Effector CD8-positive, alpha-beta T cell (primary cell): Measurements from ENCODE around the gene TEKTIP1.

Experiments used
- DNase-seq: peaks from one replicate; lab custom pipeline; 2025; lab: John Stamatoyannopoulos, UW

The TEKTIP1 gene

DNA sequence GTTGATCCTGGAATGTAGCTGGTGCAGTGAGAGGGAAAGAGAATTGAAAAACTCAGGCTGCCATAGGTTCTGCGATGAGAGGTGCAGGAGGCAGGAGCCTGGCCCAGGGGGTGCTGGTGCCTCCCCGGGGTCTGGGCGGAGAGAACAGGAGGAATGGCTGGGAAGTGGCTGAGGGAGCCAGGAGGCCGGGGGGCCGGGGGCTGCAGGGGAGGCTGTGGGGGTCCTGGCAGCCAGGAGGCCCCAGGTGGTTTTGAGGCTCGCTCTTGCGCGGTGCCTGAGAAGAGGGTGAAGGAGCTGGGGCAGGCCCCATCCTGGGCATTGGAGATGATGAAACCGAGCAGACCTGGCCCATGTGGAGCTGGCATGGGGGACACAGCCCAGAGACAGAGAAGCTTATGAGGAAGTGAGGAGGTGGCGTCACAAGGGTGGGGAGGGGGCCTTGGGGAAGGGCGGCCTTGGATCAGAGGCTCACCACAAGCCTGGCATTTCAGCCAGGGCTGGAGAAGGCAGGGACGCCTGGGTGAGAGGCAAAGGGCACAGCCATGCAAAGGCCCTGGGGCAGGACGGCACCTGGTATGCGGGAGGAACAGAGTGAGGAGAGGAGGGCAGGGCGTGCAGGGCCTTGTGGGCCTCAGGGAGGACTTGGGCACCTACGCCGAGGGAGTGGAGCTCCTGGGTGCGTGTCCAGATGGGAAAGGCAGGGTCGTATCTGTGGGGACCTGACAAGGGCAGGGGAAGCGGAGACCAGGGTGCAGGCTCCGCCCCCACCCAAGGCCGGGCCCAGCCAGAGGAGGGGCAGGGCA, 1.3 kb upstream of the TEKTIP1 start:
- no peak for DNase-seq

DNA sequence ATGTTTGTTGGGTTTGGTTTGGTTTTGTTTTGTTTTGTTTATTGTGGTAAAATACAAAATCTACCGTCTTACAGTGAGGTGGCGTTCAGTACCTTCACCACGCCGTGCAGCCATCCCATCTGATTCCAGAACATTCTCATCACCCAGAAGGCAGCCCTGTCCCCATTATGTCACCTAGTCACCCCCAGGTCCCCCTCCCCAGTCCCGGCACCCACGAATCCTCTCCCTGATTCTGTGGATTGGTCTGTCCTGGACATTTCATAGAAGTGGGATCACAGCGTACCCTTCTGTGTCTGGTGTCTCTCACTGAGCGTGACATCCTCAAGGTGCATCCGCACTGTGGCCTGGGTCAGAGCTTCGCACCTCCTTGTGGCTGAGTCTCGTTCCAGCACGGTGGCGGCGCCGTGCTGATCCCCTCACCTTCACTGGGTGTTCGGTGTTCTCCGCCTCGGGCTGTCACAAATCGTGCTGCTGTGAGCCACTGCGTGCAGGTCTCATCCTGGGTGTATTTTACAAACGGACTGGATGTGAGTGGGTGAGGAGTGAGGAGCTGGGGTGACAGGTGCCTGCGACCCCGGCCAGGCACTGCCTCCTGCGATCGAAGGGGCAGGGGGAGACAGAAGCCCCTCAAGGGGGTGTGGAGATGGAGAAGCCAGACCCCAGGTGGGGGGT, 580 bp upstream of the TEKTIP1 start:
- DNase-seq: no peak

DNA sequence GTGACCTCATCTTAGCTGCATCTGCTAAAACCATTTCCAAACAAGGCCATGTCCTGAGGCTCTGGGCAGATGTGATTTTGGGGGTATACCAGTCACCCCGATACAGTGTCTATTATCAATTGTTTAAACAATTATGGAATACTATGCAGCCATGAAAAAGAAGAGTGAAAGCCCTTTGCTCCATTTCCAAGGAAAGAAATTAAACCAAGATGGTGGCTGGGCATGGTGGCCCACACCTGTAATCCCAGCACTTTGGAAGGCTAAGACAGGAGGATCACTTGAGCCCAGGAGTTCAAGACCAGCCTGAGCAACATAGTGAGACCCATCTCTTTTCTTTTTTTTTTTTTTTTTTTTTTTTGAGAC, 763 bp downstream of the TEKTIP1 start:
- no peak for DNase-seq

DNA sequence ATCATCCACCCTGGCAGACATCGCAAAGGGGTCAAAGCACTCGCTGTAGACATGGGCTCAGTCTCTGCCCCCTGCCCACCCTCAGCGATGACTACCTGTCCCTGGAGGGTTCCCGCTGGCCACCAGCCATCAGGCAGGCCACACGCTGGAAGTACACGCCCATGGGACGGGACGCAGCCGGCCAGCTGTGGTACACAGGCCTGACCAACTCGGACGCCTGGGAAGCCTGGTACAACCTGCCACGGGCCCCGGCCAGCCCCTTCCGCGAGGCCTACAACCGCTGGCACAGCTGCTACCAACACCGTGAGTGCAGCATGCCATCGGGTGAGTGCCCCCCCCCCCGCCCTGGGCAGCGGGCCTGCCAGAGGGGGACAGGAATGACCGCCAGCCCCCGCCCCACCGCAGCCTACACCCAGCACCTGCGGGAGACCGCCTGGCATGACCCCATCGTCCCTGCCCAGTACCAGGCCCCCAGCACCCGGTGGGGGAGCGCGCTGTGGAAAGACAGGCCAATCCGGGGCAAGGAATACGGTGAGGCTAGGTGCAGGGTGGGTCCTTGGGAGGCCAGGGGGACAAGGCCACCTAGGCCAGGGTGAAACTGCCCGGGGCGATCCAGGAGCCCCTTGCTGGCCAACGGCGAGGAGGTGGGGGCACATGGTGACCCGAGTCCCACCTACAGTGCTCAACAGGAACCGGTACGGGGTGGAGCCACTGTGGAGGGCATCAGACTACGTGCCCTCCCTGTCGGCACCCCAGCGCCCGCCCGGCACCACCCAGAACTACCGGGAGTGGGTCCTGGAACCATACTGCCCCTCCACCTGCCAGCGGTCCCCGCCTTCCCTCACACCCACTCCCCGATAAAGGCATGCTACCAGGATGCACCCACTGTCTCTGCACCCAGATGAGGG, 4.4 kb downstream of the TEKTIP1 start:
- DNase-seq: no peak

DNA sequence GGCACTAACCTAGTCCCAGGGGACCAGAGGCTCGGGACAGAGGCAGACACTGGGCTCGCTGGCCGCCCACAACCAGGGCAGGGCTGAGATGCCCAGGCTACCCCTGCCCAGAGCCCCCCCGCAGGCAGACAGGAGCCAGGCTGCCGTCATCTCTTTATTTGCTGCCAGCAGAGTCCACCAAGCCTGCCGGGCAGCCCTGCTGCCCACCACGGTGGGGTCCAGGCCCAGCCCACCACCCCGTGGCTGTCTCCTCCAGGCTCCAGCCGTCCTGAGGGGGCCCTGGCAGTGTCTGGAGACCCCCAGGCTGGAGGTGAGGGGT, 5.0 kb downstream of the TEKTIP1 start:
- no peak for DNase-seq

DNA sequence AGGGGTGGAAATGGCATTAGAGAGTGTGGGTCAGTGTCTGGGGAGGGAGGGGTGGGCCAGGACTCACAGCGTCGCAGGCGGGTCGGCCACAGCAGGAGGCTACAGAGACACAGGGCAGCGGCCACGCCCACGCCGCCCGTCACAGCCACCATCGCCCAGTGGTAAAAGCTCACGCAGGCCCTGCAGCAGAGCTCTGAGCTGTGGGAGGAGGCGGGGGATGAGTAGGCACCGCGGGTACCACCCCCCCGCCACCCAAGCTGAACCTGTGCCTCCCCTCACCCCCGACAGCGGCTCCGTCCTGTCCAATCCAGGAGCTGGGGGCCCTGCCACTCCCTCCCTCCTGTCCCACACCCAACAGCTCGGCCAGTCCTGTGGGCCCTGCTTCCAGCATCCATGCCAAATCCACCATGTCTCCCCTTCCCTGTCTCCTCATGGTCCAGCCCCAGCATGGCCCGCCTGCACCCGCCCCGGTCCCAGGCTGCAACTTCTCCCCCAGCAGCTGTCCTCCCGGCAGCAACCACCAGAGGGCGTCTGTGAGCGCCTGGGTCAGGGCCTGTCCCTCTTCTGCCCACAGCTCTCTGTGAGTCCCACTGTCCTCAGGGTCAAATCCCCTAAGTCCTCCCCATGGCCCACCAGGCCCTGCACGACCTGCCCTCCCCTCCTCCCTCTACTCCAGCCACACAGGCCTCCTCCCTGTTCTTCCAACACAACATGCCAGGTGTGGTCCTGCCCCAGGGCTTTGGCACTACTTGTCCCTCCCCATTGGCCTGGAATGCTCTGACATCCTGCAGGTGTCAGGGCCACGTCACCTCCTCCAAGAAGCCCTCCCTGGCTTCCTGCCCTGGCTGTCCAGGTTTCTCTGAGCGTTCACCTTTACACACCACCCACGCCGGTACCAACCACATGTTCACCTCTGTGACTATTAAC, 6.0 kb downstream of the TEKTIP1 start:
- peak; percentile 74 for DNase-seq

DNA sequence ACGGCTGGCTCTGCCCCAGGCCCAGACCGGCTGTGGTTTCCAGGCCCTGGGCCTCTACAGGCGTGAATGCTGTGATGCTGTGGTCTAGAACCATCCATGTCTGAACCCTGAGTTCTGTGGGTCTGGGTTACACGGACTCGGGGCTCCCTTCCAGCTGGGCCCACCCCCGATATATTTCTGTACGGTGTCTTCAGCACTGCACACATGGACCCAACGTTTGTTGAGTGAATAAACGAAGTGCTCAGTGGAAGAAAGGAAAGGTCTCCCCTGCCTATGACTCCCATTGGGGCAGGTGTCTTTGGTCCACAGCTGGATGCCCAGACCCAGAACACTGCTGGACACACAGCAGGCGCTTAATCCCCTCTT, 6.7 kb downstream of the TEKTIP1 start:
- DNase-seq: no peak

DNA sequence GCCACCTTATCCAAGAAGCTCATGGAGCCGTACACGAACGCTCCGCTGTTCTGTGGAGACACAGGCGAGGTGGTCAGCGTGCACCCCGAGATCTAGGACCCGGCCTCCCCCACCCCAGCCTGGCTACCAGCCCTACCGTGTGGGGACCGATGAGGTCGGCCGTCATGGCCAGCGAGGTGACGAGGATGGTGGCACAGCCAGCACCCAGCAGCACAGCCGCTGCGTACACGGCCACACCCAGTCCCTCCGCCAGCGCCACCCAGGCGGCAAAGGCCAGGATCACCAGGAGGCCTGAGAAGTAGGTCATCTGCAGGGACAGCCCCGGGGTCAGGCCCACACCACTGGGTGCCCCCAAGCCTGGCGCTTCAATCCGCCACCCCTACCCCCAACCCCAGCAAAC, 7.1 kb downstream of the TEKTIP1 start:
- no peak for DNase-seq

DNA sequence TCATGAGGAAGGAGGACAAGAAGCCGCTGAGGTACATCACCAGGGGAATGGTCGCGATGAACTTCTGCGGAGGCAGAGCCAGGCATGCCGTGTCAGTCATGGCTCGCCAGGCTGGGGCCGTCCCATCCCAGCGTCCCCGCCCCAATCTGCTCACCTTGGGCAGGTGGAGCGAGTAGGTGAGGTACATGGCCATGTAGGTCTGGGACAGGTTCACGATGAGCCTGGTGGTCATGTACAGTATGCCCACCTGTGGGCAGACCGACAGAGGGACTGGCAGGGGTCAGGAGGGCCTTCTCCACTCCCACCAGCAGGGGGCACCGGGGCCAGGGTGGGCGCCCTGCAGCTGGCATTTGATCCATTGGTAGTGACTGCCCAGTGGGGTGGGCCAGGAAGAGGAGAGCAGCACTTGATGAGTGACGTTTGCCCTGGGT, 8.3 kb downstream of the TEKTIP1 start:
- peak; percentile 16 for DNase-seq

DNA sequence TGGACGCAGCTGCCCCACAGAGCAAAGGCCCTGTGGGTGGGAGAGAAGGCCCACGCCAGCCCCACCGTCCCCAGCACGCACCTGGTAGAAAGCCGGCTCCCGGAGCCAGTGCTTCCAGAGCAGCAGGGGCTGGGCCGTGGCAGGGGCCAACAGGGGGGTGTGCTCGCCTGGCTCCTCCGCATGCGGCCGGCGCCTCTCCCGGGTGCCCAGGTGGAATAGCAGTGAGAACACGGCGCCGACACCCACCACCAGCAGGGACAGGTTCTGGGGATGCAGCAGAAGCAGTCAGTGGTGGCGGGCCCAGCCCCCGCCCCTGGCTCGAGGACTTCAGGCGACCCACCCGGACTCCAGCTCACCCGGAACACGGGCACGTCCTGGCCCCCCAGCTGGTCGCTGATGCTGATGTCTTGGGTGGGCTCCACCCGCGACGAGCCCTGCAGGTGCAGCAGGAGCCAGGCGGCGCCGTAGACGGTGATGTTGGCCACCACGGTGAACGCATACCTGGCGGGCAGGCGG, 8.9 kb downstream of the TEKTIP1 start:
- DNase-seq: no peak

DNA sequence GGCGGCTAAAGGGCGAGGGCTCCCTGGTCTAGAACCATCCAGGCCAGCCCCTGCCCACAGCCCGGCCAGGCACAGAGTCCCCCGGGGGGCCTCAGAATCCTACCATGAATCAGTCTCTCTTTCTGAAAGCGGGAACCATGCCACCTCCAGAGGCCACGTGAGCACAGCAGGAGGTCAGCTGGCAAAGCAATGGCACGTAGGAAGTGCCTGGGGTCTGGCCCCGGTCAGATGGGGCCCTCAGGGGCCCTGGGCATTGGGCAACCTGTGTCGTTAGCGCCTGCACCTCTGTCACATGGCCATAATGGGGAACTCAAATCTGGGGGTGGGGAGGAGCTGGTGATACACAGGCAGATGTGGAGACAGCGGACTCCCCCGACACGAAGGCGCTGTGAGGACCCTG, 9.6 kb downstream of the TEKTIP1 start:
- DNase-seq: no peak

DNA sequence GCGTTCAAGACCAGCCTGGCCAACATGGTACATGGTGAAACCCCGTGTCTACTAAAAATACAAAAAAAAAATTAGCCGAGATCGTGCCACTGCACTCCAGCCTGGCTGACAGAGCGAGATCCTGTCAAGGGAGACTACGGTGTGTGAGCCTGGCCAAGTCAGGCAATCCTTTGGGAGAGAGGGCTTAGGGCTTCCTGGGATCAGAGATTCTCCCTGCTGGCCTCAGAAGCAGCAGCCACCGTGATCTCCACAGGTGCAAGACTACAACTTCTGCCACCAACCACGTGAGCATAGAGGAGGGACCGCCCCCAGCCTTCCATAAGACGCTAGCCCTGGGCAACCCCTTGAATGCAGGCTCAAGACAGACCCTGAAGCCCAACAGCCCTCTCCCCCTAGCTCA, 10.8 kb downstream of the TEKTIP1 start:
- DNase-seq: no peak

DNA sequence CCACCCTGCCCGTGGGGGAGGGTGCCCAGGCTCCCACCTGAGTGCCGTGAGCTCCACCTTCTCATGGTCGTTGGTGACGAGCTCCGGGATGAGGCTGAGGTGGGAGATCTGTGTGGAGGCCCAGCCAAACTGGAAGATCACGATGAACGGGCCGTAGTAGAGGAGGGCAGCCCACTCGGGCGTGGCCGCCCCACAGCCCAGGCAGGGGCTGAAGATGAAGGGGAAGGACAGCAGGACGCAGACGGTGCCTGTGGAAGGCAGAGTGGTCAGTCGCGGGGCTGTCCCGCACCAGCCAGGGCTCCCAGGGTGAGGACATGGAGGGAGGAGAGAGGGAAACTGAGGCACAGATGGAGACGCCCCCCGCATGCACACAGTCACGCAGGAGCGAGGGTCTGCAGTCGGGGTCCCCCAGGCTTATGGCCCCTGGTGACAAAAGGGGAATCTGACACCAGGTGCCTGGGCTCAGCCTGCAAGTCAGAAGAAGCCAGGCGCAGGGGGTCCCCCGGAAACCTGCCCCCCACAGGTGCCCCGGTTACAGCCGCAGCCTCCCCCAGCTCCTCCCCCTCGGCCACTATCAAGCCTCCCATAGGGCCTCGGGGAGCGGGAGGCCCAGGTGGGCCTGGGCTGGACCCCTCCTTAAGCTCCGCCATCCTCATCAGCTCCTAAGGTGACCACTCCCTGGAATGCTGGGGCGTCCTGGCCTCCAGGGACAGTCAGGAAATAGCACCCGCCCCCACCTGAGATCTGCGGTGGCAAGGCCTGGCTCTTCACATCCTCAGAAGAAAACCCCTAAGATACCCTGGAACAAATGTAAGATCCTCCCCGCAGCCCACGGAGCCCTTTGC, 12.2 kb downstream of the TEKTIP1 start:
- no peak for DNase-seq

DNA sequence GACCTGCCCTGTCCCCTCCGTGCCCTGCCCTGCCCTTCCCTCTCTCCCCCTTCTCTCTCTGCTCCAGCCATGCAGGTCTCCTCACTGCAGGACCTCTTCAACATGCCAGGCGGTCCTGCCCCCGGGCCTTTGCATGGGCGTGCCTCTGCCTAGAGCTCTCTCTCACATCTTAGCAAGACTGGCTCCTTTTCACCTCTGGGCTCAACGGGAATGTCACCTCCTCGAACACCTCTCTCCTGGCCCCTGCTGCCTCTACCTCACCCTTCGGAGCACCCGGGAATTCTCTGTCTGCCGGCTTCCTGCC, 12.8 kb downstream of the TEKTIP1 start:
- DNase-seq: no peak

DNA sequence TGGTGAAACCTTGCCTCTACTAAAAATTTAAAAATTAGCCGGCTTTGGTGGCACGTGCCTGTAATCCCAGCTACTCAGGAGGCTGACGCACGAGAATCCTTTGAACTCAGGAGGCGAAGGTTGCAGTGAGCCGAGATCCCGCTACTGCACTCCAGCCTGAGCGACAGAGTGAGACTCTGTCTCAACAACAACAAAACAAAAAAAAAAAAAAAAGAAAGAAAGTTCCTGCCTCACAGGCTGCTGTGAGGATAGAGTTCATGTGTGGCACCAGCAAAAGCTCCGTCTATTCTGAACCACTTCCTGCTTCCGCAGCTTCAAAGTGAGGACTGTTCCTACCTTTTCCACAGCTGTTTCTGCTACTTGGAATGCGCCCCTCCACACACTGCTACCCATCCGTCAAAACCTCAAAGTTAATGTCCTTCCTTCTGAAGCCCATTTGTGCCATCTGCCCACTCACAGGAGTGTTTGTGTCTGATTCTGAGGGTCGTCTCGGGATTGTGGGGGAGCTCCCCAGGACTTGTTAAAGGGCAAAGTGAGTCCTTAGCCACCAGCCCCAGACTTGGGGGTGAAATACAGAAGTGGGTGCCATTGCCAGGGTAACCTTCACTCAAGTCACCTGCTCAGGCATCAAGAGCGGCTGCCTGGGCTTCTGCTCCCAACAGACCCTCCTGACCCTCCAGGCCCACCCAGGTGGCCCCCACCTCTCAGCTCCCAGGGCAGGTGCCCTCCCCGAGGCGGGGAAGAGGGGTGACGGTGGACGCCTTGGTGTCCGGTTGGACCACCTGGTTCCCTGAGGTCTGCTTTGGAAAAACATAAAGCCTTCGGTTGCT, 15.5 kb downstream of the TEKTIP1 start:
- peak; percentile 20 for DNase-seq

DNA sequence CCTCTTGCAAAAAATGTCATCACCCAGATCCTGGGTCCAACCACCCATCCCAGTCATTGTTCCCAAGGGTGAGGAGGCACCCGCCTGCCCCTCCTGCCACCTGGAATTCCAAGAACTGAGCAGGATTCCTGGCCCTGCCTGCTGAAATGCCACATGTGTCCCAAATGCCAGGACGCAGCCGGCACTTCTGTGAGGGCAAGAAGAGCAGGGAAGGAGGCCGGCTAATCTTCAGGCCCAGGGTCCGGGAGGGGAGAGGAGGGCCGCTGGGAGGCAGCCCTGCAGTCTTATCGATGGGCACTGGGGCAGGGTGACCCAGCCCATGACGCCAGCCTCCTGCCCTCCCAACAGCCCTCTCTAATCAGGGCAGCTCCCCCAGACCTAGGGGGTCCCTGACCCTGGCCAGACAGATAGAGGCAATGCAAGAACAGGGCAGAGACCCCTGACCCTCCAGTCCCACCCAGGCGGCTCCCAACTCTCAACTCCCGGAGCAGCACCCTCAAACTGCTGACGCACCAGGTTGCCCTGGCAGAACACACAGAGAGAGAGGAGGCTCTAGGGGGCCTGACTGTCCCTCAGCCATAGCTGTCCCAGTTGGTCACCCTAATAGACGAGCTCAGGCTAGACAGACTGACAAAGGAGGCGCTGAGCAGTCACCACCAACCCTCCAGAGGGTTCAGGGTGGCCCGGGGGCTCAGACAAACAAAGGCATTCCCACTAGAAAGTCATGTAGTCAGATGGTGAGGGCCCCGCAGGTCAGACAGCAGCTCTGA, 16.9 kb downstream of the TEKTIP1 start:
- no peak for DNase-seq

DNA sequence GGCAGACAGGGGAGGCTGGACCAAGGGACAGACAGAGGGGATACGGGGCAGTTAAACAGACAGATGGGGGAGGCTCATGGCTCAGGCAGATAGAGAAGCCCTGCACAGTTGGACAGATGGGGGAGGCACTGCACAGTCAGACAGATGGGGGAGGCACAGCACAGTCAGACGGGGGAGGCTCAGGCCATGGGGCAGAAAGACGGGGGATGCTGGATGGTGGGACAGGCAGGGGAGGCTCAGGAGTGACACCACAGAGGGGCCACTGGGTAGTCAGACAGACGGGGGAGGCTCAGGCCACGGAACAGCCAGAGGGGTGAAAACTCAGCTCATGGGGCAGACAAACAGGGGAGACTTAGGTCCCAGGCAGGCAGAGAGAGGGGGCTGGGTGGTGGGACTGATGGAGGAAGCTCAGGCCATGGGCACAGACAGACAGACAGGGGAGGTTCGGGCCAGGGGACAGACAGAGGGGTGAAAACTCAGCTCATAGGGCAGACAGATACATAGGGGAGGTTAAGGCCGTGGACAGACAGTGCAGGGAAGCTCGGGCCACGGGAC, 17.5 kb downstream of the TEKTIP1 start:
- no peak for DNase-seq

DNA sequence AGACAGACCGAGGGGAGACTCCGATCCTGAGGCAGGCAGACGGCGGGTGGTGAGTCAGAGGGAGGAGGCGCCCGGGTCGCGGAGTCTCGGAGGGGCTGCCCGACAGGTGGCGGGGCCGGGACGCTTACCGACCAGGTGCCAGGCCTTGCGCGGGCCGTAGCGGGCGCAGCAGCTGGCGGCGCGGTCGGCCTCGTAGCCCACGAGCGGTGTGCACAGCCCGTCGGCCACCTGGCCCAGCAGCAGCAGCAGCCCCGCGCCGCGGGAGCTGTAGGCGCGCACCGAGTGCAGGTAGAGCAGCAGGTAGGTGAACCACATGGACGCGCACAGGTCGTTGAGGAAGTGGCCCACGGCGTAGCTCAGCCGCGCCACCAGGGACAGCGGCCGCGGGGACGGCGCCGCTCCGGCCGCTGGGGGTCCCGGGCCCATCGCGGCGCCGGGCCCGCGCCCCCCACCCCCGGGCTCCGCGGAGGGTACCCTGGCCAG, 18.0 kb downstream of the TEKTIP1 start:
- DNase-seq: peak; percentile 45
